GM19025 (cell line): ENCODE results near the gene HOXD10.

Source experiments
- ATAC-seq: cut with Tn5 transposase; IDR thresholded peaks from one replicate; pipeline ENCODE4 v1.9.1; 2021; ENCODE audit warnings: mild to moderate bottlenecking, low read depth, moderate library complexity; ENCODE audit not compliant: unreplicated experiment

The HOXD10 gene

DNA sequence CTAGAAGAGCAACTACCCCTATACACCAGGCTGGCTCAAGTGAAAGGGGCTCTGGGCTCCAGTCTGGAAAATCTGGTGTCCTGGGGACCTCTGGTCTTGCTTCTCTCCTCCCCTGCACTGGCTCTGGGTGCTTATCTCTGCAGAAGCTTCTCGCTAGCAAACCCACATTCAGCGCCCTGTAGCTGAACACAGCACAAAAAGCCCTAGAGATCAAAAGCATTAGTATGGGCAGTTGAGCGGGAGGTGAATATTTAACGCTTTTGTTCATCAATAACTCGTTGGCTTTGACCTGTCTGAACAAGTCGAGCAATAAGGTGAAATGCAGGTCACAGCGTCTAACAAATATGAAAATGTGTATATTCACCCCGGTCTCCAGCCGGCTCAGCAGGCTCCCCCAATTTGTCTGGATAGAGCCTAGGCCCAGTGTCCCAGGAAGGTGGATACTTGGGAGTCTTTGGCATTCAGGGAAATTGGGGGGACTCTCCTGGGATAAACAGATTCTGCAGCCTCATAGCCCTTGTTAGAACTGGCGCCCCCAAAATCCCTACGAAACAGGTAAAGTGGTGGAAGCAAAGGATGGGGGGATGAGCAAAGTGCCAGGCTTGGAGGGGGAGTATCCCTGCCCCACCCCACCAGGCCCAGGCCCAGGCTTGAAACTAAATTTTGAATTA, 32.3 kb downstream of the HOXD10 start:
- no peak for ATAC-seq

DNA sequence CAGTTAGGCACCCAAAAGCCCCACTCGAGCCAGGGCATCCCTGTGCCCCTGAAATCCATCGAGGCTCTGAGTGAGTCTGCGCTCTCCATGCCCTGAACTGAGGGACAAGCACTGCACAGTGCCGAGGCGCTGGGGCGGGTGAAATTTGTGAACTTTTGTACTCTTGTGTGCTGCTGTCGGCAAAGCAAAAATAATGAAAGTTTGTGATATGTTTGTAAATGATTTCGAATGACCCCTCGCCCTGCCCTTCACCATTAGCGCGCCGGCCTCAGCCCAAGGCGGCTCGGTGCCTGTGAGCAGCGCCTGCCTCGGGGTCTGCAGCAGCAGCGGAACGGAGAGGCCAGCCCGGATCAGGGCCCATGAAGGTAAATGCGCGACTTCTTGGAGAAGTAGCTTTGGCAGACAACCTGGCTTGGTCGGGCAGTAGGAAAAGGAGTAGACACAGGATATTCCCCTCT, 32.9 kb downstream of the HOXD10 start:
- ATAC-seq, result no peak

DNA sequence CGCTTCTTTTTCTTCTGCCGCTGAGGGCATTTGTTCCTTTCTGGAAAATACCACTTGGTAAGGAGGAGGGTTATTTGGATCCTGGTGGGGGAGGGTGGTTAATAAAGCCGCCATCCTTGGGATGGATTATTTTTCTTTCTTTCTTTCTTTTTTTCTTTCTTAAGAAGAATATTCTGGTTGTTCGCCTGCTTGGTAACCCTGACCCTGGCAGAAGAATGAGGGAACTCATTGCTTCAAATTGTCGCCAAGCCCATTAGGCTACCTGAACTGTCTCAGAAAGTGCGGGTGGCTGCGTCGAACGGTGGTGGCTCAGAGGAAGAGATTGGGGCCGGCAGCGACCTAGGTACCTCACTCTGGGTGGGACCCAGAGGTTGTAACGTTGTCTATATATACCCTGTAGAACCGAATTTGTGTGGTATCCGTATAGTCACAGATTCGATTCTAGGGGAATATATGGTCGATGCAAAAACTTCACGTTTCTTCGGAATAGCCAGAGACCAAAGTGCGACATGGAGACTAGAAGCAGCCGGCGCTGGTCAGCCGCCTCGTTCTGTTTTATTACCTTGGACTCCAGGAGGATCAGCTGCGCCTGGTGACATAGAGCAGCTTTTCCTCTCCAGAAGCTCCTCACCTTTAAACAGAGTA, 33.5 kb downstream of the HOXD10 start:
- ATAC-seq, result no peak

DNA sequence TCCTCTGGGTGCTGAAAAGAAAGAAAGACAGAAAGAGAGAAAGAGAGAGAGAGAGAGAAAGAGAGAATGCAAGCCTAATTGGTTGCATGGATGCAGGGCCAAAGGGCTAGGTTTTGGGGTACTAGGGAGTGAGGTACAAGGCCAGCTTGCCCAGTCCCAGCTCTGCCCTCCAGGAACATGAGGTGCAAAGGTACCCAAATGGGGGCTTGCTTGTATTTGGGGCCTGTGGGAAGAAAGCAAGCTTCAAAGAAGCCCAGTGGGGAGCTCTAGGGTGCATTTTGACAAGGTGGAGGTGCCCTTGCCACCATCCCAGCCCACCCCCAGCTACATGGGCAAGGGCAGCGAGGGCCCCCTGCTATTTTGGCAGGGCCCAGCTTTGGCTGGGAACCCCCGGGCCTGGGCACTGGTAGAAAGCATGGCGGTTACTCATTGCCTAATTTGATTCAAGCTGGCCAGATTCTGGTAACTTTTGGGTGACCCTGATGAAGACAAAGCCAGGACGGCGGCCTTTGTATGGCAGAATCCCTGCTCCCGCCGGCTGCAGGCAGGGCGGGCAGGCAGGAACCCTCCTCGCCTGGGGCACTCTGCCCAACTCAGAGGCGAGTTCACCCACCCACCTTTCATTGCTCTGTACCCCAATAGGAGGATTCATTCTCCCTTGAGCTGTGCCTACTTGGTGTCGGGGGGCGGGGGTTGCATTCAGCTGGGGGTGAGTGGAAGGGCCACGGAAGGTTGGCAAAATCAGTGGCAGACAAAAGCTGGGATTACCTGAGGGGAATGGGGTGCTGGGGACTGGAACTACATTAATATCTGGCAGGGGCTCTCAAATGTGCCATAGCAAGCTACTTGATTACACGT, 34.2 kb downstream of the HOXD10 start:
- ATAC-seq, result no peak

DNA sequence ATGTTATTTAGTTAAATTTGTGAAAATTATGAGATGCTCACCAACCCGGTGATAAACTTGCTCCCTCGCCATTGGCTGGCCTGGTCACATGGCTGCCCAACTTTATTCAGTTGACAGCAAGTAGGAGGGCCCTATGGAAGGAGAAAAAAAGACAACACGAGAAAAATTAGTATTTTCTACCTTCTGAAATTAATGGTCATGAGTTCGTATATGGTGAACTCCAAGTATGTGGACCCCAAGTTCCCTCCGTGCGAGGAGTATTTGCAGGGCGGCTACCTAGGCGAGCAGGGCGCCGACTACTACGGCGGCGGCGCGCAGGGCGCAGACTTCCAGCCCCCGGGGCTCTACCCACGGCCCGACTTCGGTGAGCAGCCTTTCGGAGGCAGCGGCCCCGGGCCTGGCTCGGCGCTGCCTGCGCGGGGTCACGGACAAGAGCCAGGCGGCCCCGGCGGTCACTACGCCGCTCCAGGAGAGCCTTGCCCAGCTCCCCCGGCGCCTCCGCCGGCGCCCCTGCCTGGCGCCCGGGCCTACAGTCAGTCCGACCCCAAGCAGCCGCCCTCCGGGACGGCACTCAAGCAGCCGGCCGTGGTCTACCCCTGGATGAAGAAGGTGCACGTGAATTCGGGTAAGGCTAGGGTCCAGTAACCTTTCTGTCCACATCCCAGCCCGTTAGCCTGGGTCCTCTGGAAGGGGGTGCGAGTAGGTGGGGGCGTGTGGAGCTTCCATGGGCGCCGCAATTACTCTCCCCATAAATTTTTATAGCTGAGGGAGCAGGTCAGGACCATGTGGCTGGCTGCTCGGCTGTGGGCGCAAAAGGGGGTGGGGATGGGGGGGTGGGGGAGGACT, 35.1 kb downstream of the HOXD10 start, which contains the start of gene HOXD4:
Gene HOXD4 (plus strand): TSS at position 109 of the 846 bp plus-strand sequence. CDS start 84 bp downstream, at position 193.
- ATAC-seq, result no peak

DNA sequence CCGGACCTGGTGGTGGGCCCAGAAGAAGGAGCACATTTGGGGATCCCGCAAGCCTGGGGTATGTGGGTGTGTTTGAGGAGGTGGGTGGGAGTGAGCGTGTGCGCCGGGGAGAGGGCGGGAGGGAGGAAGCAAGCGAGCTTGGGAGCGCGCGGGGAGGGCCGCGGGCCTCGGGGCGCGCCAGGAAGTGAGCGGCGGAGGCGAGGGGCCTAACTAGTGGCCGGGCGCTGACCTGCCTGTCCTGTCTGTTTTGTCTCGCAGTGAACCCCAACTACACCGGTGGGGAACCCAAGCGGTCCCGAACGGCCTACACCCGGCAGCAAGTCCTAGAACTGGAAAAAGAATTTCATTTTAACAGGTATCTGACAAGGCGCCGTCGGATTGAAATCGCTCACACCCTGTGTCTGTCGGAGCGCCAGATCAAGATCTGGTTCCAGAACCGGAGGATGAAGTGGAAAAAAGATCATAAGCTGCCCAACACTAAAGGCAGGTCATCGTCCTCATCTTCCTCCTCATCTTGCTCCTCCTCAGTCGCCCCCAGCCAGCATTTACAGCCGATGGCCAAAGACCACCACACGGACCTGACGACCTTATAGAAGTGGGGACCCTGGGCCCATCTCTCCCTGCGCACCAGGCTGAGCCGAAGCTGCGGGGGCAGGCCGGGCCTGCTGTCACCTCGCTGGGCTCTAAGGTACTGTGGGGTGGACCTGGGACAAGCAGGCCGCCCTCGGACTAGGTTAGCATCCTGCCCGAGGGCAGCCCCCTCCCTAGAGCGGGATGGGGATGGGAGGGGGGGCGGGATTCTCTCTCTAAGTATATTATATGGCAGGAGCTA, 36.0 kb downstream of the HOXD10 start:
- ATAC-seq, result no peak

DNA sequence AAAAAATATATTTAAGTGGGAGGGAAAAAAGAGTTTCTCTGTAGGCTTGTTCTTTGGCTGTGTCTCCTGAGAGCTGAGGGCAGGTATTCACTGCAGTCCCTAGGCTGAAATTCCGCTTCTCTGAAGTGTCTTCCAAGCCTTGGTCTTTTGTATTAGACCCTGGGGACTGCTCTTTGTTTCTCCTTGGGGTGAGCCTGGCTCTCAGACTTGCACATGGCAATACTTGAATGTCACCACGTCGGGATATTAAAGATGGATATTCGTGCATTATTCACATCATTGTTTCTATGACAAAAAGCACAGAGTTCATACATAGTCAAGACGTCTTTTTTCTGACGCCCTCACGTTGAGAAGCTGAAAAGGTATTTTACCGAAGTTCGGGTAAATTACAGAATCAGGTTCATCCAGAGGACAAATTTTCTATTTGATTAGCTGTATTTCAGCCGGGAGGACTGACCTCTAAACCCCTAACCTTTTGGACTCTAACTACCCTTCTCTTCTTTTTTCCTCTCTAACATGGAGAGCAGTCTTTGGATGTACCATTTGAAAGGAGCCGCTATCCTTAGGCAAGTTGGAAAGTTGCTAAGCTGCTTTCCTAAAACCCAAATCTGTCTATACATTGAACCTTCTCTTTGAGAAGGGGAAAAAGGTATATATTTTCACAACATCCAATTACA, 38.1 kb downstream of the HOXD10 start:
- no peak for ATAC-seq

DNA sequence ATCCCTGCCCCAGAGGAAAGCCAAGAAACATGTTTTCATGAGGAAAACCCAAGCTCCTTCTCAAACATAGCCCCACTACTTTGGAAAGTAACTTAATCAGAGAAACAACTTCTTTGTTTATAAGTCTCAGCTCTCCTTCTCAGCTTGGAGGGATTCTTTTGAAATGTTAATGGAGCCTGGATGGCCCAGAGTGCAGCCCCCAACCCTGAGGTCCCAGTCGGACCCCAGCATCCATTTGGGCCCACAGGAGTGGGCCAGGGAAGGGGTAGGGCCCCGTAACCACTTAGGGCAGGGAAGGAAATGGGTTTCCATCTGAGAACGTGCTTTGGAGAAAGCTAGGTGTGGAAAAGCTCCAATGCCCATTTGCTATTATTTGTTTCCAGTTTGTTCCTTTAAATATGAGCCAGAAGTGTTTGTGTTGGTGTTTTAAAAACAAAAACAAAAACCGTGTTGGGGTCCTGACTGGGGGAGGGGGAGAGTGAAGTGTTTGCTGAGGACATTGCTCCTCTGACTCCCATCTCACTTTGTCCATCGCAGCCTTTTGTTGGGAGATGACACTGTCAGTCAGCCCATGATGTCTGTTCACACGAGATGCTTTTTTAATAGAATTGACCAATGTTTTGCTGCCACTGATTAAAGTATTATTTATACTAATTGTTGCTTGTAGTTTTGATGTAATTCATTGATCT, 38.9 kb downstream of the HOXD10 start:
- no peak for ATAC-seq

DNA sequence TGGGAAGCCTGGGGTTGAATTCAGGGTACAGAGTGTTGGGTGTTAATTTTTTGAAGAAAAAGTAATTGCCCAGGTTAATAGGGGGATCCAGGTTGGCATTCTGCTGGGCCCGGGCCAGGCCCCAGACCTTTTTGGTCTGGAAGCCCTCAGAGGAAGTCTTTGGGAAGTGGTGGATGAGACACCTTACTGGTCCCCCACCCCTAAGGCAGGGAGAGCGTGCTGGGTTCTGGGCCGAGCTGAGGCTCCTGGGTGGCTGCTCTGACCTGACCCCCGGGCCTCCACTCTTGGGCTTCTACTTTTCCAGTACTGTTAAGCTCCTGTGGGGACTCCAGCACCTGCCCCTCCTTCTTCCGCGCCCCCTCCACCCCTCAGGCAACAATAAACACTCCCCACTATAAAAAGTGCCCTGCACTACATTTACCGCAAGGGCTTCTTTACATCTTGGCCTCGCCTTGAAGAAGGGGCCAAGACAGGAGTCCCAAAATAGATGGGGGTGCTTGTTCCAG, 39.8 kb downstream of the HOXD10 start:
- no peak for ATAC-seq

DNA sequence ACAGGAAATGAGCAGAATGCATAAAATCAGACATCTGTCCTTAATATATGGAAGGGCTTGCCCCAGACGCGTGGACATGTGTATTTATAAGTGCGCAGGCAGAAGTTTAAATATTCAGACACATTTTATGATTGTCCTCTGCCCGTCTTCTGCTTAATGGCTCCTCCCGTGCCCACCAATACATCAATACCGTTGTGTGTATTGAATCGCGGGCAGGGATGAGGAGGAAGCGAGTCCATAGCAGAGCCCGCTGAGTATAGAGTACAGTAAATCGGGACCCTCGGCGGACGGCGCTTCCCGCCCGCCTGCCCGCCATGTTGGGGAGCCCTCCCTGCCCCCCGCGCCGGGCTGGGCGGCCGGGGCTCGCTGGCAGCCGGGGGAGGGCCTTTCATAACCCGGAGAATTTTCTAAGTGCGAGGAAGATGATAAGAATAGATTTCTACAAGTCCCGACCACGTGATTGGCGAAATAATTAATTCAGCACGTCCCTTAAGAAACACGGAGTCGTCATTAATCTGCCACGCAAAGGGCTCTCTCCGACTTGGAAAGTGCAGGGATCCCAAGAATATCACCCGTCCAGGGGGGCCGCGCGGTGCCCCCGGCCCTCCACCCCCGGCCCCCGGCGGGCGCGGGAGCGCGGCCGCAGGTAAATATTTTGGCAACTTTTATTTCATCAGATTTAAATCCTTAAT, 40.4 kb downstream of the HOXD10 start, which contains the start of gene HOXD3:
Gene HOXD3 (plus strand): TSS at position 501 of the 692 bp plus-strand sequence. CDS start 11,808 bp downstream, outside the sequence.
- no peak for ATAC-seq

DNA sequence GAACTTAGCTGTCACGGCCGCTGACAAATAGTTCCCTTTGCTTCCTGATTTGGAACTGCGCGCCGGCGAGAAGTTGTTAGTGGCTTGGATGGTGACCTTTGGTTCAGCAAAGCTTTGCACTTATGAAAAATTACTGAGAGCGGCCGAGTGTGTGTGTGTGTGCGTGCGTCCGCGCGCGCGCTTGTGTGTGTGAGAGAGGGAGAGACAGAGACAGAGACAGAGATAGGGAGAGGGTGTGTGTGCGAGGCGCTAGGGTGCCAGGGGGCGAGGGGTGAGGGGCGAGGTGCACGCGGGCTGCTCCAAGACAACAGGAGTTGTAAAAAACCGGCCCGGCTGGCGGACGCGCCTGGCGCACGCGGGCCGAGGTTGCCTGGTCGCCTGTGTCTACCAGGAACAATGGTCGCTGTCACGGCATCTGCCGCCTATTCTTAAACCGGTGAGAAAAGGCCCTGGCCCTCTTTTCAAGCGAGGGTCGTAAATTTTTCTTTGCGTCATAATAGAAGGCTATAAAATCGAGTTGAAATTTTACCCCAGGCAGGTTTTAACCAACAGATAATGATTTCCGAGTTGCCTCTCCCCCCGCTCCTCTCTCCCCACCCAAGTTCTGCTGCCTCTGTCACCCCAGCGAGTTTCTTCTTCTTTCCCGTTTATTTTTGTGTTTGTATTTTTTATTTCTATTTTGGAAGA, 41.1 kb downstream of the HOXD10 start:
- no peak for ATAC-seq

DNA sequence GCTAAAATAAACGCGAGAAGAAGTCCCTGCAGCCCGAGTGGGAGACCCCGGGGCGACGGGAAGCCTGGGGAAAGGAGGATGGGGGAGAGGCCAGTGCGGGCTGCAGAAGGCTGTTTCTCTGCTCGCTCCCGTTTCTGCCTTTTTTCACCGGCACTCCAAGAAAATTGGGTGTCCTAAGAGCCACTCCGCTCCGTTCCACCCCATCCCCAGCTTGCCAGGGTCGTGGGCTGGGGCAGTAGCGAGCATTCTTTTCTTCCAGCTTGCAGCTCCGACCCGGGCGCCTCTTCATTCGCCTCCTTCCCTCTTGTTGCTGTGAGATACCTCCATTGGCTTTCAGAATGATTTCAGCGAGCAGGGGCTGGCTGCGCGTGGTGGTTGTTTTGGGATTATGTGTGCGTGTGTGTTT, 41.6 kb downstream of the HOXD10 start:
- ATAC-seq, result no peak

DNA sequence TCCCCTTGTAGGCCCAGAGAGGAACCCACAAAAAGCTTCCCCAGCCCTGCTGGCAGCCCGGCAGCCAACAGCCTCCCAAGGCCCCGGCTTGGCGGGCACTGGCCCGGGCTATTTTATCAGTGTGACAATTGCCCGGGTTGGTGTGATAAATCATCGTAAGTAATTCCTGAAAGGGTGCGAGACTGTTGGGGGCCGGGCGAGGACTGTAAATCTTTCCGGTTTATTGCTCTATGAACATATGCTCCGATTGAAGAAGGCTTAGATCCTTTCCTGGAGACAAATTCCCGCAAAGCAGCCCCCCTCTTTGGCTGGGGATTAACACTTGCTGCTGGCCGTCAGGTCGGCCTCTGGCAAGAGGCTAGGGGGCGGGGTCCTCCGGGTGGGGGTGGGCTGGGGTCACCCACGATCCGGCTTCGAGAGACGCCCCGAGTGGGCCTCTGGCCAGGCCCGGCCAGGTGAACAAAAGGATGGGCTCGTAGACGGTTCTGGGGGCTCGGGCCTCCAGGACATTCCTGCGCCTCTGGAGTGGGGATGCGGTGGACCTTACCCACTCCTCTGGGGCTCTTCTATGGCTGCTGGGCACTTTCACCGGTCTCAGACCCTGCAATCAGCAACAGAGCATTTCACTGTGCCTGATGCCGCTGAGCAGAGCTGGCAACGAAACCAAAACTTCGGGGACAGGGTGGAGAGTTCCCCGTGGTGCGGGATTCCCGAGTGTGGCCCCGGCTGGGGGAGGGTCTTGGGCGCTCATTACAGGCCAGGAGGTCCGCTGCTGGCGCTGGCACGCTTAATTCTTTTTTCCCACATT, 42.5 kb downstream of the HOXD10 start:
- ATAC-seq, result no peak

DNA sequence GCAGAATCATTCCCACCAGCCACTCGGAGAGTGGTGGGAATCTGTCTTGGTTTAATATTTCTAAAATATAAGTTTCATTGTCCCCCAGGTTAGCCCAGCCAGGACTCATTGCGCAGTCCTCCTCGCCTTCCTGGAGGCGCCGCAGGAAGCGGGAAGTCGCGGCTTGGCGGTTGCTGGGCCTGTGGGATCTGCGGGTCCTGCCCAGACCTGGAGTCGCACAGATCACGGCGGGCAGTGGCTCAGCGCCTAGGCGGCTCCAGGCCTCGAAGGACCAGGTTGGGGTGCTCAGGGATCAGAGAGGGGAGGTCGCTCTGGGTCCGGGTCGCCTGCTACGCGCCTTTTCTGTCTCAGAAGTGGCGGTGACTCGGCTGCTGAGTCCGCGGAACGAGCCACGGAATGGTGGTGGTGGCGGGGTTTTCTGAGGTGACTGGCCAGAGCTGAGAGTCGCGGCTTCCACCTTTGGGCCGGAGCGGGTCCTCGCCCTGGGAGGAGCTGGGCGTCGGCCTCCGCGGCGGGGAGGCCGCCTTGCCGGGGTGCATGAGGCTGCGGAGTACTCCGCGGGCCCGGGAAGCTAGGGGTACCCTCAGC, 43.2 kb downstream of the HOXD10 start:
- no peak for ATAC-seq

DNA sequence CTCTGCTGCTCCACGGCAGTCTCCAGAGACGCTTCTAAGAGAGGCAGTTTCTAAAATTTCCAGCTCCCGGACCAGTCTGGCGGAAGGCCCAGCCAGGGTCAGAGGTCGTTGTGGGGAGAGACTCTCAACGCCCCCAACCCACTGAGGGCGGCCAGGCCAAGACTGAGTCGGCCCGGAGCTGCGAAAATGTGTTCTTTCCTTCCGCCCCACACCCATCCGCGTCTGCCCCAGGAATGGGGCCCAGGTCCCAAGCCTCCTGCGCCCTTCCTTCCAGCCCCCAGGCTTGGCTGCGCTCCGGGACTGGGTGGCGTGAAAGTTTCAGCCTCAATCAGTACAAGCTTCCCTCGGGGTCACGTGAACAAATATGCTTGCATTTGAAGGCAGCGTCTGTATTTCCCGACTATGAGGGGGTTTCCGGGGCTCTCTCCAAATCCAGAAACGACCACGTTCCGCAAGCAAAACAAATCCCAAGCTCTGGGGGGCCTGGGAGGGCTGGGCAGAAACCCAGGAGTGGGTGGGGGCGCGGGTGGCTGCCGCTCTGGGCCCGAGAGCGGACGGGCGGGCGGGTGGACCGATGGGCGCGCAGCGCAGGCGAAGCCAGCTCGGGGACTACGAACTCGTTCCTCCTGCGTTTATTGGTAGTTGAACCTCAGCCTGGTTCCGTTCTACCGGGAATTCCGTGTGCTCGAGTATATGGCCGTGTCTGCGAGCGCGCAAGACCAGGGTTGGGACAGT, 43.8 kb downstream of the HOXD10 start:
- no peak for ATAC-seq
